Heart left ventricle (tissue), 16 donors: ENCODE data around the gene LRMDA. TPM values are rescaled to one million over a fixed set of nuclear protein-coding genes. Genes with fewer than 3 reads are reported as not detected.

Experiments used
- ATAC-seq, 4 donors: fragments of 200-7000 bp; cut with Tn5 transposase; one replicate each; pipeline ENCODE4 v1.9.1; 2020 to 2022; ENCODE audit warnings: moderate library complexity in 4 of 4, mild to moderate bottlenecking in 3 of 4, moderate number of reproducible peaks in 1 of 4
- DNase-seq, 5 donors: peaks; one replicate each; pipeline ENCODE4 v3.0.0-alpha.2; 2020
- H3K27ac ChIP-seq, 12 donors: fragments of 200-600 bp; sonication (generic) in 4 of 12; one replicate each; pipeline versions ENCODE4 v1.5.0 to v1.8.0; 2016 to 2022; ENCODE audit warnings: mild to moderate bottlenecking in 2 of 12
- H3K27me3 ChIP-seq, 9 donors: fragments of 200-600 bp; sonication (generic) in 2 of 9; one replicate each; pipeline versions ENCODE4 v1.5.1 to v1.8.0; 2016 to 2022; ENCODE audit warnings: mild to moderate bottlenecking in 3 of 9
- H3K36me3 ChIP-seq, 9 donors: fragments of 200-600 bp; sonication (generic) in 2 of 9; one replicate each; pipeline versions ENCODE4 v1.5.0 to v1.8.0; 2018 to 2022; ENCODE audit warnings: mild to moderate bottlenecking in 2 of 9
- H3K4me1 ChIP-seq, 12 donors: fragments of 200-600 bp; sonication (generic) in 4 of 12; one replicate each; pipeline versions ENCODE4 v1.5.0 to v1.8.0; 2016 to 2022; ENCODE audit warnings: mild to moderate bottlenecking in 3 of 12
- H3K4me3 ChIP-seq, 12 donors: fragments of 200-600 bp; sonication (generic) in 4 of 12; one replicate each; pipeline versions ENCODE4 v1.5.0 to v1.8.0; 2017 to 2022; ENCODE audit warnings: mild to moderate bottlenecking in 9 of 12, moderate library complexity in 4 of 12
- H3K9me3 ChIP-seq, 12 donors: fragments of 200-600 bp; sonication (generic) in 4 of 12; one replicate each; pipeline versions ENCODE4 v1.5.0 to v1.8.0; 2016 to 2022; ENCODE audit warnings: mild to moderate bottlenecking in 1 of 12
- CTCF ChIP-seq, 12 donors: fragments of 200-600 bp; sonication (generic) in 4 of 12; IDR thresholded peaks; one replicate each; pipeline versions ENCODE4 v1.5.0 to v1.8.0; 2018 to 2022; ENCODE audit warnings: antibody characterized with exemption in 12 of 12, mild to moderate bottlenecking in 5 of 12
- POLR2A ChIP-seq, 2 donors: fragments of 450-650 bp; IDR thresholded peaks; one replicate each; pipeline ENCODE4 v1.6.1; 2017; ENCODE audit warnings: antibody characterized with exemption in 2 of 2, mild to moderate bottlenecking in 2 of 2, moderate library complexity in 2 of 2
- WGBS, 4 donors: extraction: QIAGEN DNeasy Blood & Tissue Kit in 2 of 4; methylation state at CpG; one replicate each; pipeline versions ENCODE4 v1.1.5 to v1.1.7; 2013 to 2018; 5-methylcytosine and 5-hydroxymethylcytosine counted together
- intact Hi-C, 10 donors: fragments of 100-400 bp; cut with DNase I; formaldehyde crosslinking; loops; one replicate each; pipeline versions ENCODE4 v1.11.1 to v1.14.2; 2022
- polyA plus RNA-seq, 2 donors: library from polyadenylated mRNA; stranded (reverse); fragments of 200-250 nt; gene quantifications; one replicate each; pipeline ENCODE4 v1.2.3, GENCODE V29; 2013
- total RNA-seq, 9 donors: library from RNA; depleted of rRNA in 2 of 9; stranded (reverse); fragments of >200 nt in 2 of 9; fragmentation: NEBNext Ultra II Directional in 3 of 9; extraction: Animal tissue kit (Norgen Biotek cat#: 25700) in 3 of 9; gene quantifications; one replicate each; pipeline versions ENCODE4 v1.1.0 to v1.2.4, GENCODE V29; 2016 to 2023
- donor health status: ischemic (EF 13 %, LVEDD 7.1; RV severe dilation, severe dysfunction).
- donor health status: healthy with polysubstance abuse.
- donor health status: DM: no; HTN: yes; CAD: no.
- donor health status: DM: no; HTN: no; CAD: no.
- donor health status: ischemic (EF 25% LVEDD 6.9; RV normal size, moderate dysfunction).
- donor health status: ischemic (EF 25% LVEDD 5.7; RV mildly dilated, moderate dysfunction).
- donor health status: healthy.
- donor health status: DM: yes; HTN: yes; CAD: no.
- donor health status: ischemic (EF 35%, LVEDD 5.7; RV mildly dilated, moderate dysfunction).
- donor health status: nonischemic (EF 11% LVEDD 7.7; RV severe dilation, severe dysfunction).
- donor health status: DM: yes; HTN: yes; CAD: no.
- donor health status: PGD.
- donor health status: ischemic (EF 29% LVEDD 5.4; RV normal size, mild dysfunction).
- donor health status: nonischemic (EF 23%, LVEDD 6.1; RV moderate dilation, normal function).

The LRMDA gene
- total and polyA plus RNA-seq, 11 donors = 2.4 to 34.4 (median 14.9) TPM

- no peak for DNase-seq
- ATAC-seq = no peak
- no peak overlapping the region for H3K4me3 ChIP-seq
- H3K27me3 ChIP-seq = no peaks in the 10 kb centered on the region
- H3K9me3 ChIP-seq = peaks cover 0 to 4% (median 0%) of the 10 kb centered on the region in 12 donors
- WGBS, 4 donors = 90 to 96% (median 94%) methylated on average over 2 of the region's 2 CpGs
- H3K4me1 ChIP-seq = no peaks in the 10 kb centered on the region
- H3K36me3 ChIP-seq = no peaks in the 10 kb centered on the region
- no peak overlapping the region for H3K27ac ChIP-seq
- TF ChIP-seq CTCF (IDR thresholded peaks at IDR 0.05) (no peak), POLR2A (IDR thresholded peaks at IDR 0.05) (no peak)
- intact Hi-C loops = no loop called here
These were observed 782.5 kb downstream of the LRMDA start for GRCh38 chr10:76213876-76214275.

DNA sequence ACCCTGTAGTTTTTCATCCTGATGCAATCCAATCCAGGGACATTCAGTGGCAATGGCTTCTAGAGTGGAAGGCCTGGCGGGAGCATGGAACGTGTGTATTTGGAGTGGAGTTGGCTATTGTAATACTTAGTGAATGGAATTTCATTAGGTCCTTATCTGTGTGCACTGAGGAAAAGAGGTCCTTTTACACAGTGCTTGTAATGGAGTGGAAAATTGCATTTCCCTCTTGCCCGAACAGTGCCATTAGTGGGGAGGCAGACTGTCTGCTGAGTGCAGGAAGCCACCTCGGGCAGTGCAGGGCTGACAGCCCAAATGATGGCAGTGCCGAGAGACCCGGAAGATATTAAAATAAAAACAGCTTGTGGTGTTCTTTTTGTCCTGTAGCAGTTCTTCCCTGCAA is 786.6 kb downstream of the LRMDA start:
- ATAC-seq = no peak
- H3K4me3 ChIP-seq = no peak overlapping the region
- H3K36me3 ChIP-seq = no peaks in the 10 kb centered on the region
- no peak for DNase-seq
- intact Hi-C loops = no loop called here
- H3K27me3 ChIP-seq = no peaks in the 10 kb centered on the region
- WGBS, 4 donors = 82 to 85% (median 84%) methylated on average over 6 of the region's 6 CpGs
- H3K4me1 ChIP-seq = no peaks in the 10 kb centered on the region
- H3K27ac ChIP-seq = no peak overlapping the region
- TF ChIP-seq CTCF (IDR thresholded peaks at IDR 0.05) (no peak), POLR2A (IDR thresholded peaks at IDR 0.05) (no peak)
- peaks cover 0 to 4% (median 0%) of the 10 kb centered on the region in 12 donors for H3K9me3 ChIP-seq

GRCh38 chr10:76229341-76229740 is 797.9 kb downstream of the LRMDA start:
- intact Hi-C loops = no loop called here
- TF ChIP-seq CTCF (IDR thresholded peaks at IDR 0.05) (no peak), POLR2A (IDR thresholded peaks at IDR 0.05) (no peak)
- WGBS, 4 donors = 86 to 94% (median 89%) methylated on average over 5 of the region's 5 CpGs
- no peaks in the 10 kb centered on the region for H3K36me3 ChIP-seq
- ATAC-seq = no peak
- H3K27me3 ChIP-seq = no peaks in the 10 kb centered on the region
- no peaks in the 10 kb centered on the region for H3K9me3 ChIP-seq
- peaks cover 0 to 13% (median 0%) of the 10 kb centered on the region in 12 donors for H3K4me1 ChIP-seq
- H3K27ac ChIP-seq = no peak overlapping the region
- H3K4me3 ChIP-seq = no peak overlapping the region
- no peak for DNase-seq

- 46 to 51% (median 49%) methylated on average over 1 of the region's 1 CpG for WGBS, 4 donors
- ATAC-seq = no peak
- no peak for DNase-seq
- intact Hi-C loops = no loop called here
- Histone ChIP-seq H3K4me3 (no peak overlapping the region), H3K4me1 (peaks cover 0 to 13% (median 0%) of the 10 kb centered on the region in 12 donors), H3K9me3 (no peaks in the 10 kb centered on the region), H3K27ac (no peak overlapping the region), H3K36me3 (no peaks in the 10 kb centered on the region), H3K27me3 (no peaks in the 10 kb centered on the region)
- TF ChIP-seq POLR2A (IDR thresholded peaks at IDR 0.05) (no peak), CTCF (IDR thresholded peaks at IDR 0.05) (no peak)
These were observed 799.5 kb downstream of the LRMDA start for GRCh38 chr10:76230921-76231285.
